PC-9 (cell line): ENCODE measurements around the gene STRIP2. TPM values are rescaled to one million over a fixed set of nuclear protein-coding genes. Genes with fewer than 3 reads are reported as not detected.
"Not testable (repeated sequence)": the region's sequence is repeated elsewhere in the genome, so short reads cannot be mapped to it uniquely, and the experiment has no call there.

ENCODE experiments used
- BruUV-seq: library from RNA; stranded (reverse); fragments of 400-500 nt; replicated peaks from 2 replicates; lab custom pipeline; 2021; lab: Mats Ljungman, UMichigan
- CTCF ChIA-PET: fragments of 300-600 bp; sonication (Branson Sonifier 250); formaldehyde crosslinking; loops from one replicate; lab custom pipeline; 2022; ENCODE audit warnings: antibody characterized with exemption; lab: Charles Lee
- POLR2A ChIA-PET: fragments of 300-600 bp; sonication (Branson Sonifier 250); formaldehyde crosslinking; loops from one replicate; lab custom pipeline; 2022; ENCODE audit warnings: antibody characterized with exemption; ENCODE audit not compliant: unreplicated experiment; lab: Charles Lee
- DNase-seq, 2 experiments: peaks; one replicate each; pipeline versions ENCODE4 v3.0.0 to v3.0.0-alpha.2; 2015 to 2022; ENCODE audit warnings: mixed read lengths in 1 of 2
- H2AFZ ChIP-seq: fragments of 200-600 bp; sonication (generic); 2 replicates; pipeline ENCODE4 v1.8.1; 2017; ENCODE audit warnings: antibody characterized with exemption
- H3F3A ChIP-seq: fragments of 200-600 bp; sonication (generic); 2 replicates; pipeline ENCODE4 v1.8.1; 2017; ENCODE audit warnings: antibody characterized with exemption, mild to moderate bottlenecking, low read depth; ENCODE audit not compliant: insufficient read depth
- H3K27ac ChIP-seq: fragments of 200-600 bp; sonication (generic); 2 replicates; pipeline ENCODE4 v1.6.1; 2016; ENCODE audit warnings: mixed run types
- H3K27me3 ChIP-seq: fragments of 200-600 bp; sonication (generic); 2 replicates; pipeline ENCODE4 v1.6.1; 2016; ENCODE audit warnings: low read depth, mixed run types; ENCODE audit not compliant: insufficient read depth
- H3K36me3 ChIP-seq: fragments of 200-600 bp; sonication (generic); 2 replicates; pipeline ENCODE4 v1.6.1; 2016; ENCODE audit warnings: low read depth, mixed run types
- H3K4me1 ChIP-seq: fragments of 200-600 bp; sonication (generic); replicated peaks from 2 replicates; pipeline ENCODE4 v1.6.1; 2016; ENCODE audit warnings: mixed run types; ENCODE audit not compliant: insufficient read depth
- H3K4me2 ChIP-seq: fragments of 200-600 bp; sonication (generic); 2 replicates; pipeline ENCODE4 v1.6.1; 2017; ENCODE audit warnings: mixed run types
- H3K4me3 ChIP-seq: fragments of 200-600 bp; sonication (generic); 2 replicates; pipeline ENCODE4 v1.6.1; 2016; ENCODE audit warnings: mixed run types
- H3K79me2 ChIP-seq: fragments of 200-600 bp; sonication (generic); 2 replicates; pipeline ENCODE4 v1.6.1; 2017; ENCODE audit warnings: low read depth, mixed run types
- H3K9me2 ChIP-seq: fragments of 200-600 bp; sonication (generic); 2 replicates; pipeline ENCODE4 v1.8.1; 2017; ENCODE audit warnings: mild to moderate bottlenecking; ENCODE audit not compliant: insufficient read depth
- H3K9me3 ChIP-seq: fragments of 200-600 bp; sonication (generic); 2 replicates; pipeline ENCODE4 v1.8.1; 2016; ENCODE audit warnings: low read depth; ENCODE audit not compliant: insufficient read depth
- H4K20me1 ChIP-seq: fragments of 200-600 bp; sonication (generic); 2 replicates; pipeline ENCODE4 v1.8.1; 2017; ENCODE audit not compliant: insufficient read depth
- CTCF ChIP-seq: fragments of 200-600 bp; sonication (generic); conservative IDR thresholded peaks from 2 replicates; pipeline ENCODE4 v1.6.1; 2017; ENCODE audit warnings: mixed run types, antibody characterized with exemption, mild to moderate bottlenecking, moderate library complexity
- EZH2 ChIP-seq: fragments of 200-600 bp; sonication (generic); IDR thresholded peaks from 2 replicates; pipeline ENCODE4 v1.8.0; 2017; ENCODE audit warnings: antibody characterized with exemption, low read depth
- intact Hi-C: fragments of 100-400 bp; cut with micrococcal nuclease; formaldehyde crosslinking; loops from one replicate; pipeline ENCODE4 v1.10.0; 2022; ENCODE audit not compliant: unreplicated experiment
- total RNA-seq: library from RNA; stranded (reverse); gene quantifications from 2 replicates; pipeline ENCODE4 v1.2.3, GENCODE V29; 2021

STRIP2 gene
- total RNA-seq, 1 experiment from 2014 or later, result 9.5 TPM

DNA sequence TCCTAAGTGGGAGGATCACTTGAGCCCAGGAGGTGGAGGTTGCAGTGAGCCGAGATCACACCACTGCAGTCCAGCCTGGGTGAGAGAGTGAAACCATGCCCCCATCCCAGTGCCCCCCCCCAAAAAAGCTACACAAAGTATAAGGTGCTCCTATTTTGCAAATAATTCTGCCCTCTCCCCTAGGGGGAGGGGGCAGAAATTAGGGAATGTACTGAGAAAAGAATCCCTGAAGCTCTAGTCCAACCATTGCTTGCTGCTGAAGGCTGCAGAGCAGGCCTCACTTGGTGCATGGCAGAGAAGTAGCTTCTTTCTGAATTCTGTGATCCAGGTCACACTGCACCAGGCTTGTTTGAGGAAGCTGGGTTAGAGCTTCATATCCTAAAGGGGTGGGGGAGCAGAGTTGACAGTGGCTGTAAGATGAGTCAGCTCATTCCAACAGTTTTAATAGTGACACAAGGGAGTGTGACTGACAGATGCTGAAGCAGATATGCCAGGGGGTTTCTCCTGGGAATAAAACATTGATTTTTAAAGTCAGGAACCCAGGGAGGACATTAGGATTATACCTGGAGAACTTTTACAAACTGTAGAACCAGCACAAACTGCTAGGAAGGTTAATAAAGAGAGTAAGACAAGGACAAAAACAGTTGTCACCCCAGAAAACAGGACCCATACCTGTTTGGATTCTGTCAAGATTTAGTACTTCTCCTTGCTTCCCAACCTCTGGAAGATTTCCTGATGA is 32.8 kb upstream of the STRIP2 start:
- Histone ChIP-seq H3K79me2 (no peaks in the 10 kb centered on the region), H3K36me3 (no peaks in the 10 kb centered on the region; the same call in 1 of the 2 replicates), H3K4me1 (peaks cover 30% of the 10 kb centered on the region), H3K9me2 (no peaks in the 10 kb centered on the region; the same call in 1 of the 2 replicates), H3K27me3 (no peaks in the 10 kb centered on the region), H3K27ac (peak overlapping the region; percentile 41), H3K4me3 (no peak overlapping the region), H4K20me1 (no peaks in the 10 kb centered on the region), H3F3A (peaks cover 22% of the 10 kb centered on the region), H3K9me3 (no peaks in the 10 kb centered on the region), H2AFZ (no peak overlapping the region), H3K4me2 (peak overlapping the region; percentile 30)
- BruUV-seq, result no TSS peak
- peak; percentile 55 to 84 for DNase-seq
- TF ChIP-seq EZH2, result no peak
- no peak for TF ChIP-seq CTCF
- ChIA-PET POLR2A (interaction anchor here (0.6 to 0.9 kb wide), 3 partner anchors 33 to 445 kb away, joined by 4 read pairs; partner anchors contain the start of gene STRIP2), CTCF (interaction anchor here (0.6 to 1.8 kb wide), 11 partner anchors 25 to 1393 kb away, joined by 3 to 18 read pairs (median 6); partner anchors contain the start of gene STRIP2)
- intact Hi-C loops, result no loop called here

DNA sequence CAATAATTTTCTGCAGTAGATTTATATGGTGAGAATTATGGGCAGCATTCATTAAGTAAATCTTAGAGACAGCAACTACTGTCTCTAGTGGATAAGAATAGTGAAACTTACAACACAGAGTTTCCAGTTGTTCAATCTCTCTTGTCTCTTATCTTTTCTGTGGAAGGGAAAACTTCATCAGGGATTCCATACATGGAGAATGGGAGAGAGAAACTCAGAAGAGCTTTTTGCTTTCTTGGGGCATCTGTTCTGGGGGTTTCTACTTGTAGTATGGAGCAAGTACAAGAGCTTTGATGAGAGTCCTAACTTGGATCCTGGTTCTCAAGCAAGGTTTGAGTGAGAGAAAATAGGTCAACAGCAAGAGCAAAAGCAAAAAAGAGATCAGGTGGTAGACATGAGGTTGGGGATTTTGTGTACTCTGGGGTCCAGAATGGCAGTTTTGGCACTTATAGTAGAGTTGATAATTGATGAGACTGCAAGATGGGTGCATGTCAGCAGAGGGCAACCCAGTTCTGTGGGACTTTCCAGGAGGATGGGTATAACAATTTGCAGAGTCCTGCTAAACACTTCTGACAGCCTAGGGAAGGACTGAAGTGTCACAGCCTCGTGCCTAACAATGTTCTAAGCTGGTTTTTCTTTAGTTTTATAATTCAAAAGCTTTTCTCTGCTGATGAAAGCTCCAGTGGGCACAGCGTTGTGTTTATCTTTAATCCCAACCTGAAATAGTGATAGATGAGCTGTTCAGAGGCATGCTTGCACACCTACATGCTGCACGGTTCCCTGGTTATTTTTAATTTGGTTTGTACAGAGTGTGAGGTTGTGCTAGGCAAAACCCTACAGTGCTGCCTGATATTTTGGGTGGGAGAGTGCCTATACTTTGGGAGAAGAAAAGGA is 32.0 kb upstream of the STRIP2 start:
- H3F3A ChIP-seq, result peaks cover 22% of the 10 kb centered on the region
- no peaks in the 10 kb centered on the region for H3K27me3 ChIP-seq
- H3K9me3 ChIP-seq, result no peaks in the 10 kb centered on the region
- 0 out of 2 replicates have a peak, but pooled peaks have one; percentile 29 for TF ChIP-seq CTCF
- no peak for TF ChIP-seq EZH2
- H3K36me3 ChIP-seq, result no peaks in the 10 kb centered on the region; the same call in 1 of the 2 replicates
- BruUV-seq, result no TSS peak
- H3K4me1 ChIP-seq, result peaks cover 30% of the 10 kb centered on the region
- no peak for DNase-seq
- ChIA-PET CTCF (interaction anchor here (0.6 to 1.8 kb wide), 7 partner anchors 26 to 206 kb away, joined by 3 to 10 read pairs (median 3); partner anchors contain the start of genes AHCYL2 and STRIP2), POLR2A (interaction anchor here (0.6 to 0.9 kb wide), 2 partner anchors 36 to 223 kb away, joined by 4 to 5 read pairs; no protein-coding TSS in a partner anchor)
- H3K9me2 ChIP-seq, result no peaks in the 10 kb centered on the region; the same call in 1 of the 2 replicates
- no peak overlapping the region for H3K4me3 ChIP-seq
- intact Hi-C loops, result no loop called here
- no peaks in the 10 kb centered on the region for H4K20me1 ChIP-seq
- peak overlapping the region; percentile 30; the same call in 1 of the 2 replicates for H3K4me2 ChIP-seq
- H3K79me2 ChIP-seq, result no peaks in the 10 kb centered on the region
- peak overlapping the region; percentile 41; the same call in 1 of the 2 replicates for H3K27ac ChIP-seq
- no peak overlapping the region for H2AFZ ChIP-seq

GRCh38 chr7:129405527-129405926 is 28.7 kb upstream of the STRIP2 start:
- intact Hi-C loops, result no loop called here
- Histone ChIP-seq H3K4me3 (no peak overlapping the region), H3K27ac (no peak overlapping the region), H3K4me2 (no peak overlapping the region), H4K20me1 (no peaks in the 10 kb centered on the region), H3K27me3 (no peaks in the 10 kb centered on the region), H3K79me2 (no peaks in the 10 kb centered on the region), H3K36me3 (no peaks in the 10 kb centered on the region; the same call in 1 of the 2 replicates), H3F3A (peaks cover 10% of the 10 kb centered on the region), H2AFZ (no peak overlapping the region), H3K9me3 (no peaks in the 10 kb centered on the region), H3K9me2 (no peaks in the 10 kb centered on the region; the same call in 1 of the 2 replicates), H3K4me1 (peaks cover 20% of the 10 kb centered on the region)
- TF ChIP-seq EZH2 (no peak), CTCF (no peak)
- no TSS peak for BruUV-seq
- DNase-seq, result no peak
- POLR2A ChIA-PET, result no interaction called here
- CTCF ChIA-PET, result no interaction called here

- H3K9me2 ChIP-seq, H3K4me2 ChIP-seq, CTCF ChIA-PET, H3K36me3 ChIP-seq, H3K79me2 ChIP-seq, H3K4me3 ChIP-seq, intact Hi-C loops, H3F3A ChIP-seq, DNase-seq, POLR2A ChIA-PET, BruUV-seq, H4K20me1 ChIP-seq, H3K4me1 ChIP-seq, H3K9me3 ChIP-seq, H2AFZ ChIP-seq, H3K27me3 ChIP-seq, H3K27ac ChIP-seq: not testable (repeated sequence)
Measured at GRCh38 chr7:129410238-129410637, 24.0 kb upstream of the STRIP2 start.
